Activated CD4-positive, CD25-positive, alpha-beta regulatory T cell treated with anti-CD3 and anti-CD28 coated beads, Interleukin-2, amount 50 U/mL, for 72 hours (primary cell): ENCODE results near the gene C6orf15.
"Not testable (repeated sequence)": the region's sequence is repeated elsewhere in the genome, so short reads cannot be mapped to it uniquely, and the experiment has no call there.

Experiments
- DNase-seq: peaks from one replicate; pipeline ENCODE4 v3.0.0; 2021

Gene C6orf15

GRCh38 chr6:31098449-31098938, 13.9 kb downstream of the C6orf15 start:
- no peak for DNase-seq

- no peak for DNase-seq
Observed at GRCh38 chr6:31096656-31097055, 15.7 kb downstream of the C6orf15 start.

GRCh38 chr6:31096215-31096614, 16.2 kb downstream of the C6orf15 start:
- DNase-seq, result no peak

- peak; percentile 36 for DNase-seq
Observed at GRCh38 chr6:31094389-31094881, 17.9 kb downstream of the C6orf15 start.

GRCh38 chr6:31092769-31093505, 19.4 kb downstream of the C6orf15 start:
- DNase-seq, result no peak

- no peak for DNase-seq
Observed at GRCh38 chr6:31092238-31092637, 20.1 kb downstream of the C6orf15 start.

GRCh38 chr6:31091680-31092079, 20.7 kb downstream of the C6orf15 start:
- DNase-seq, result no peak

- DNase-seq, result no peak
Observed at GRCh38 chr6:31090973-31091364, 21.4 kb downstream of the C6orf15 start.

GRCh38 chr6:31090275-31090972, 22.0 kb downstream of the C6orf15 start:
- DNase-seq, result no peak

GRCh38 chr6:31087494-31088089, 24.8 kb downstream of the C6orf15 start:
- peak; percentile 82 for DNase-seq

- no peak for DNase-seq
Observed at GRCh38 chr6:31086788-31087440, 25.5 kb downstream of the C6orf15 start.

- peak; percentile 38 for DNase-seq
Observed at GRCh38 chr6:31083742-31084354, 28.5 kb downstream of the C6orf15 start.

GRCh38 chr6:31081872-31082271, 30.5 kb downstream of the C6orf15 start:
- DNase-seq, result no peak

GRCh38 chr6:31079656-31080261, 32.6 kb downstream of the C6orf15 start:
- DNase-seq, result peak; percentile 57

- no peak for DNase-seq
Observed at GRCh38 chr6:31076611-31077010, 35.8 kb downstream of the C6orf15 start.

- DNase-seq, result no peak
Observed at GRCh38 chr6:31075528-31075927, 36.8 kb downstream of the C6orf15 start.

GRCh38 chr6:31074401-31074800, 38.0 kb downstream of the C6orf15 start:
- DNase-seq, result no peak

GRCh38 chr6:31070711-31071197, 41.6 kb downstream of the C6orf15 start:
- no peak for DNase-seq

GRCh38 chr6:31068669-31069340, 43.6 kb downstream of the C6orf15 start:
- peak; percentile 67 for DNase-seq

- not testable (repeated sequence) for DNase-seq
Observed at GRCh38 chr6:31067891-31068668, 44.3 kb downstream of the C6orf15 start.

- DNase-seq, result not testable (repeated sequence)
Observed at GRCh38 chr6:31067028-31067427, 45.3 kb downstream of the C6orf15 start.
